Stimulated activated CD8-positive, alpha-beta memory T cell treated with anti-CD3 and anti-CD28 coated beads, Interleukin-4, amount 100 ng/mL, for 24 hours (primary cell): Measurements from ENCODE around the gene CXCL16.
A peak's percentile ranks its signal among the peaks of the same experiment; 100 is the strongest.
"Not testable (repeated sequence)": the region's sequence is repeated elsewhere in the genome, so short reads cannot be mapped to it uniquely, and the experiment has no call there.

ENCODE experiments used
- DNase-seq: peaks from one replicate; pipeline ENCODE4 v3.0.0-alpha.2; 2020; ENCODE audit warnings: low read depth

The CXCL16 gene

GRCh38 chr17:4720787-4721186 is 18.9 kb downstream of the CXCL16 start:
- no peak for DNase-seq

- no peak for DNase-seq
These were observed 20.0 kb downstream of the CXCL16 start for GRCh38 chr17:4719684-4720221.

GRCh38 chr17:4719146-4719545 is 20.6 kb downstream of the CXCL16 start:
- no peak for DNase-seq

GRCh38 chr17:4718276-4718675 is 21.5 kb downstream of the CXCL16 start:
- DNase-seq: no peak

GRCh38 chr17:4717791-4718190 is 21.9 kb downstream of the CXCL16 start:
- no peak for DNase-seq

GRCh38 chr17:4716081-4716480 is 23.6 kb downstream of the CXCL16 start:
- DNase-seq: no peak

GRCh38 chr17:4715063-4715744 is 24.5 kb downstream of the CXCL16 start:
- DNase-seq: no peak

- not testable (repeated sequence) for DNase-seq
These were observed 25.2 kb downstream of the CXCL16 start for GRCh38 chr17:4714340-4715062.

- DNase-seq: no peak
These were observed 27.2 kb downstream of the CXCL16 start for GRCh38 chr17:4712526-4712925.

- DNase-seq: no peak
These were observed 28.0 kb downstream of the CXCL16 start for GRCh38 chr17:4711661-4712181.

GRCh38 chr17:4710693-4711634 is 28.8 kb downstream of the CXCL16 start:
- DNase-seq: no peak

- peak; percentile 98 for DNase-seq
These were observed 29.7 kb downstream of the CXCL16 start, which contains the start of gene ARRB2 for GRCh38 chr17:4709794-4710692. Gene ARRB2, plus strand, starts transcription at chr17:4710632. Its CDS starts 90 bp downstream, at chr17:4710722.

- no peak for DNase-seq
These were observed 31.3 kb downstream of the CXCL16 start for GRCh38 chr17:4708436-4708835.

GRCh38 chr17:4706121-4706520 is 33.6 kb downstream of the CXCL16 start:
- DNase-seq: no peak

- no peak for DNase-seq
These were observed 34.7 kb downstream of the CXCL16 start for GRCh38 chr17:4704991-4705390.

- DNase-seq: not testable (repeated sequence)
These were observed 35.2 kb downstream of the CXCL16 start for GRCh38 chr17:4704574-4704907.

- DNase-seq: no peak
These were observed 36.4 kb downstream of the CXCL16 start for GRCh38 chr17:4703330-4703691.

GRCh38 chr17:4701116-4701515 is 38.6 kb downstream of the CXCL16 start:
- no peak for DNase-seq

GRCh38 chr17:4699401-4700056 is 40.2 kb downstream of the CXCL16 start:
- DNase-seq: not testable (repeated sequence)

GRCh38 chr17:4696437-4696805 is 43.3 kb downstream of the CXCL16 start:
- DNase-seq: no peak

- no peak for DNase-seq
These were observed 46.3 kb downstream of the CXCL16 start for GRCh38 chr17:4693416-4693815.
